Adrenal gland (tissue), 5 donors: Measurements from ENCODE around the gene CEP128.

Experiments
- CTCF ChIP-seq, 6 experiments: fragments of 450-650 bp in 4 of 6; fragments of 200-600 bp in 2 of 6; sonication (generic) in 1 of 6; IDR thresholded peaks; 1 replicate in 5 of 6; 2 replicates in 1 of 6; pipeline versions ENCODE4 v1.5.1 to v1.8.0; 2016 to 2021; ENCODE audit warnings: antibody characterized with exemption in 6 of 6, mild to moderate bottlenecking in 2 of 6, moderate library complexity in 1 of 6
- POLR2A ChIP-seq, 2 donors: fragments of 450-650 bp; IDR thresholded peaks; one replicate each; pipeline ENCODE4 v1.6.1; 2017; ENCODE audit warnings: antibody characterized with exemption in 2 of 2, mild to moderate bottlenecking in 2 of 2, moderate library complexity in 1 of 2
- donor health status: DM: no; HTN: no; CAD: no.

GRCh38 chr14:80560800-80561657 is 380.5 kb downstream of the CEP128 start:
- TF ChIP-seq CTCF (IDR thresholded peaks at IDR 0.05) (no peak), POLR2A (IDR thresholded peaks at IDR 0.05) (no peak)
